ENCODE data around the gene GGNBP2.

The GGNBP2 gene

GRCh38 chr17:36553459-36553858 is 8.7 kb downstream of the GGNBP2 start:
- DNase-seq (ENCODE audit: low spot score), result no peak

- no peak for DNase-seq (ENCODE audit: low spot score)
Observed at GRCh38 chr17:36566081-36566480, 21.4 kb downstream of the GGNBP2 start.

- DNase-seq (ENCODE audit: low spot score), result no peak
Observed at GRCh38 chr17:36575028-36575427, 30.3 kb downstream of the GGNBP2 start.

GRCh38 chr17:36576793-36577192 is 32.1 kb downstream of the GGNBP2 start:
- no peak for DNase-seq (ENCODE audit: low spot score)

- no peak for DNase-seq (ENCODE audit: low spot score)
Observed at GRCh38 chr17:36578671-36579070, 34.0 kb downstream of the GGNBP2 start.

- no peak for DNase-seq (ENCODE audit: low spot score)
Observed at GRCh38 chr17:36583787-36584186, 39.1 kb downstream of the GGNBP2 start.

- no peak for DNase-seq (ENCODE audit: low spot score)
Observed at GRCh38 chr17:36586138-36586537, 41.4 kb downstream of the GGNBP2 start.

GRCh38 chr17:36590082-36590481 is 45.4 kb downstream of the GGNBP2 start:
- DNase-seq (ENCODE audit: low spot score), result no peak

GRCh38 chr17:36591434-36592315 is 47.0 kb downstream of the GGNBP2 start, which contains the start of gene DHRS11:
Gene DHRS11 (plus strand): TSS chr17:36591879. CDS start chr17:36592010, 131 bp downstream.
- peak; percentile 73 for DNase-seq (ENCODE audit: low spot score)

GRCh38 chr17:36592316-36592715 is 47.6 kb downstream of the GGNBP2 start:
- no peak for DNase-seq (ENCODE audit: low spot score)

GRCh38 chr17:36592716-36593321 is 48.1 kb downstream of the GGNBP2 start:
- no peak for DNase-seq (ENCODE audit: low spot score)

- DNase-seq (ENCODE audit: low spot score), result no peak
Observed at GRCh38 chr17:36593656-36594316, 49.1 kb downstream of the GGNBP2 start.

GRCh38 chr17:36594626-36595401 is 50.1 kb downstream of the GGNBP2 start:
- DNase-seq (ENCODE audit: low spot score), result no peak

GRCh38 chr17:36597226-36597625 is 52.5 kb downstream of the GGNBP2 start:
- no peak for DNase-seq (ENCODE audit: low spot score)

GRCh38 chr17:36597866-36598777 is 53.4 kb downstream of the GGNBP2 start:
- DNase-seq (ENCODE audit: low spot score), result no peak

- no peak for DNase-seq (ENCODE audit: low spot score)
Observed at GRCh38 chr17:36598951-36599401, 54.3 kb downstream of the GGNBP2 start.

- DNase-seq (ENCODE audit: low spot score), result no peak
Observed at GRCh38 chr17:36599546-36600250, 55.0 kb downstream of the GGNBP2 start.

- DNase-seq (ENCODE audit: low spot score), result no peak
Observed at GRCh38 chr17:36600465-36600864, 55.7 kb downstream of the GGNBP2 start.

- DNase-seq (ENCODE audit: low spot score), result no peak
Observed at GRCh38 chr17:36600936-36601302, 56.2 kb downstream of the GGNBP2 start.
